Measurements from ENCODE around the gene ATP6V1F.

DNA sequence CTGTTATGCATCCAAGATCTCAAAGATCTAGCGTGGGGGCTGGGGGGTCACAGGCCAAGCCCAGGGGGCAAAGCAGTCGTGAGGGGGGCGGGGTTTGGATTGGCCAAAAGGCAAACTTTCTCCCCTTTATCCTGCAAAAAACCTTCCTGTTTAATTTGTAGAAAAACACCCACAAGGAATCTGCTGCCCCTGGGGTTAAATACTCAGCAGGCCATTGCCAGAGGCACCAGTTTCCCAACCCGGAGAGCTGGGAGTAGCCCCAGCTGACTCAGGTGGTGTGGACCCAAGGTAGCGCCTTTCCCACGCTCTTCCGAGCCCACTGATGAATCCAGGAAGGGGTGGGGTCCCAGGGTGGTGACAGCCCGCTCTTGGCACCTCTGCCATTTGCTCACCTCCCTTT, 26.5 kb downstream of the ATP6V1F start:
- TF ChIP-seq CTCF (conservative IDR thresholded peaks at IDR 0.05; ENCODE audit: low read length) (no peak), EZH2phosphoT487 (IDR thresholded peaks at IDR 0.05; ENCODE audit: borderline replicate concordance, low read depth, low read length) (no peak)

Data from OCI-LY7 (cell line).